NCI-H1105 (cell line): ENCODE results near the gene OAF.

ENCODE experiments used
- DNase-seq: peaks from one replicate; lab custom pipeline; 2025; lab: John Stamatoyannopoulos, UW

The OAF gene

GRCh38 chr11:120203626-120204025 is 7.2 kb upstream of the OAF start:
- DNase-seq, result no peak

GRCh38 chr11:120205596-120206161 is 5.2 kb upstream of the OAF start:
- DNase-seq, result no peak

GRCh38 chr11:120207512-120207911 is 3.3 kb upstream of the OAF start:
- no peak for DNase-seq

- DNase-seq, result no peak
Observed at GRCh38 chr11:120208001-120208441, 2.8 kb upstream of the OAF start.

GRCh38 chr11:120208777-120209176 is 2.1 kb upstream of the OAF start:
- DNase-seq, result no peak

- no peak for DNase-seq
Observed at GRCh38 chr11:120209746-120210625, 846 bp upstream of the OAF start.

GRCh38 chr11:120211522-120212258 is 858 bp downstream of the OAF start:
- DNase-seq, result no peak

GRCh38 chr11:120212259-120212878 is 1.5 kb downstream of the OAF start:
- DNase-seq, result no peak

GRCh38 chr11:120212926-120213325 is 2.1 kb downstream of the OAF start:
- DNase-seq, result no peak

GRCh38 chr11:120214581-120214980 is 3.7 kb downstream of the OAF start:
- DNase-seq, result no peak

- no peak for DNase-seq
Observed at GRCh38 chr11:120215634-120216033, 4.8 kb downstream of the OAF start.

- no peak for DNase-seq
Observed at GRCh38 chr11:120216426-120217102, 5.7 kb downstream of the OAF start.

- DNase-seq, result no peak
Observed at GRCh38 chr11:120217526-120217925, 6.7 kb downstream of the OAF start.

- no peak for DNase-seq
Observed at GRCh38 chr11:120217941-120218694, 7.3 kb downstream of the OAF start.

- DNase-seq, result no peak
Observed at GRCh38 chr11:120218695-120219033, 7.8 kb downstream of the OAF start.

GRCh38 chr11:120219232-120219937 is 8.6 kb downstream of the OAF start:
- no peak for DNase-seq

- DNase-seq, result no peak
Observed at GRCh38 chr11:120219938-120220746, 9.3 kb downstream of the OAF start.

- no peak for DNase-seq
Observed at GRCh38 chr11:120220747-120221037, 9.9 kb downstream of the OAF start.

GRCh38 chr11:120221115-120221752 is 10.4 kb downstream of the OAF start:
- DNase-seq, result no peak
